ENCODE data around the gene GGCX. TPM values are rescaled to one million over a fixed set of nuclear protein-coding genes. Genes with fewer than 3 reads are reported as not detected.
"Not testable (repeated sequence)": the region's sequence is repeated elsewhere in the genome, so short reads cannot be mapped to it uniquely, and the experiment has no call there.

The GGCX gene
- total and polyA plus RNA-seq, 9 of the 15 experiments (the other 6 are each of a cell fraction or from before 2014, with no cell fraction given) = 14.4 to 47.1 (median 28.1) TPM

GRCh38 chr2:85545780-85546240, 15.5 kb downstream of the GGCX start (continued):
- TF ChIP-seq CHCHD3 (CRISPR knock-in tag; IDR thresholded peaks at IDR 0.05) = no peak; the same call in 1 of the 2 replicates
- peak in 1 of 2 experiments; percentile 10; a peak in 1 of 4 replicates for TF ChIP-seq NONO (IDR thresholded peaks at IDR 0.05; ENCODE audit: low read depth in 2 of 2, low read length in 1 of 2)

DNA sequence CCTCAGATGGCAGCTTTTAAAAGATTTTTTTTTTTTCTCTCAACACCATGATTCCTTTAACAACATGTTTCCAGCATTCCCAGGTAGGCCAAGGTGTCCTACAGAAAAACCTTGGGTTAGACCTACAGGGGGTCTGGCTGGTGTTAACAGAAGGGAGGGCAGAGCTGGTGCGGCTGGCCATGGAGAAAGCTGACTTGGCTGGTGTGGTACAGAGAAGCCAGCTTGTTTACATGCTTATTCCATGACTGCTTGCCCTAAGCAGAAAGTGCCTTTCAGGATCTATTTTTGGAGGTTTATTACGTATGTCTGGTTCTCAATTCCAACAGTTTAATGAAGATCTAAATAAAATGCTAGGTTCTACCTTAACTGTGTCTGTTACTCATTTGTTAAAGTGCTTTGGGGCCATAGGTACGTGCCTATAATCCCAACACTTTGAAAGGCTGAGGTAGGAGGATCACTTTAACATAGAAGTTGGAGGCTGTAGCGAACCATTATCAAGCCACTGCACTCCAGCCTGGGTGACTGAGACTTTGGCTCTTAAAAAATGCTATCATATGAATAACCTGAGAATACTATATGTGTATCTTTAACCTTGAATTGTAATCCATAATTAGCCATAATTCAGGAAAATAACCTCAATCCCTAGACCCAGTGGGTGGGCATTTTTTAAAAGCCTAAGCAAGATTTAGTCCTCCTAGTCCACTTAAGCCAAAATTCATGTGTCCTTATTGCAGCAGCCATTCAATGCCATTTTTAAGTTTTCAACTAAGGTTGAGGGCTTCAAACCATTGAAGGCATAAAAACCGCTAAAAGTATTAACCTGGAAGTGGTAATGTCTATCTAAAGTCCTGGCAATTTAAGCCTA, 16.1 kb downstream of the GGCX start:
- BruUV-seq (replicated peaks); FAIRE-seq; H3K9me1 ChIP-seq (ENCODE audit: control insufficient read depth, insufficient read depth, low read length); in situ Hi-C loops (cut with MboI); CTCF ChIA-PET (ENCODE audit: low intra/inter-chr PET ratio); DNase-seq (ENCODE audit: extremely low read depth in 1 of 4, low spot score in 3 of 4); H3K4me3 ChIP-seq; intact Hi-C loops (cut with micrococcal nuclease); H2AFZ ChIP-seq (ENCODE audit: low read depth, low read length); H3K27ac ChIP-seq (ENCODE audit: extremely low read depth, low read depth, low read length); H3K9me3 ChIP-seq (replicated peaks; ENCODE audit: control insufficient read depth, insufficient read depth, low read depth, low read length); H3K27me3 ChIP-seq (ENCODE audit: control insufficient read depth in 2 of 2, insufficient read depth in 2 of 2, low read length in 2 of 2); H3K4me2 ChIP-seq (ENCODE audit: insufficient read depth, low read length); H3K9ac ChIP-seq (ENCODE audit: insufficient read depth in 1 of 2, low read depth in 2 of 2, low read length in 2 of 2); TF ChIP-seq MYNN (CRISPR knock-in tag; IDR thresholded peaks at IDR 0.05): not testable (repeated sequence)
- WGBS (ENCODE audit: insufficient coverage, low coverage, missing lambda C conversion rate) = 70% methylated on average over 3 of the region's 5 CpGs
- Histone ChIP-seq H3K36me3 (ENCODE audit: control insufficient read depth, insufficient read depth, low read length) (peaks cover 72% of the 10 kb centered on the region), H3K4me1 (replicated peaks in 1 of 2; ENCODE audit: control insufficient read depth in 2 of 2, insufficient read depth in 2 of 2, low read length in 2 of 2) (peaks cover 0 to 22% of the 10 kb centered on the region in 2 experiments; a peak in 3 of 5 replicates), H3K79me2 (ENCODE audit: control insufficient read depth, insufficient read depth, low read length) (peaks cover 33% of the 10 kb centered on the region), H4K20me1 (replicated peaks; ENCODE audit: control insufficient read depth, insufficient read depth, low read length) (peaks cover 35% of the 10 kb centered on the region)
- ATAC-seq = peak; percentile 15
- TF ChIP-seq THRAP3 (IDR thresholded peaks at IDR 0.05; ENCODE audit: borderline replicate concordance) (peak; percentile 23; the same call in 1 of the 2 replicates), MYNN (IDR thresholded peaks at IDR 0.05) (0 out of 2 replicates have a peak, but pooled peaks have one; percentile 27), PML (IDR thresholded peaks at IDR 0.05; ENCODE audit: low read length) (0 out of 2 replicates have a peak, but pooled peaks have one; percentile 9), ZFX (CRISPR knock-in tag; IDR thresholded peaks at IDR 0.05) (peak; percentile 15; the same call in 1 of the 2 replicates), SIN3A (IDR thresholded peaks at IDR 0.05; ENCODE audit: borderline replicate concordance in 2 of 2, control insufficient read depth in 1 of 2, low read depth in 2 of 2, low read length in 2 of 2) (0 out of 4 replicates have a peak, but pooled peaks of 1 of the 2 experiments have one; percentile 71), ZBTB26 (CRISPR knock-in tag; IDR thresholded peaks at IDR 0.05) (0 out of 2 replicates have a peak, but pooled peaks have one; percentile 44), POLR2AphosphoS5 (IDR thresholded peaks at IDR 0.05; ENCODE audit: control insufficient read depth, insufficient read depth, low read depth, low read length) (peak; percentile 7; the same call in 1 of the 2 replicates), ZNF717 (CRISPR knock-in tag; IDR thresholded peaks at IDR 0.05) (peak; percentile 62; the same call in 1 of the 2 replicates), ZFPM2 (CRISPR knock-in tag; IDR thresholded peaks at IDR 0.05) (0 out of 2 replicates have a peak, but pooled peaks have one; percentile 14), ELK3 (CRISPR knock-in tag; IDR thresholded peaks at IDR 0.05) (0 out of 2 replicates have a peak, but pooled peaks have one; percentile 39), ILF3 (IDR thresholded peaks at IDR 0.05; ENCODE audit: borderline replicate concordance) (peak; percentile 50), MEF2A (IDR thresholded peaks at IDR 0.05; ENCODE audit: control insufficient read depth, low read depth, low read length) (0 out of 2 replicates have a peak, but pooled peaks have one; percentile 17), DNMT1 (IDR thresholded peaks at IDR 0.05) (0 out of 2 replicates have a peak, but pooled peaks have one; percentile 12)
- POLR2A ChIA-PET = interaction anchor here (0.6 to 24.3 kb wide), 18 partner anchors 10 to 264 kb away, joined by 3 to 1576 read pairs (median 5); partner anchors contain the start of genes CAPG, GGCX, RNF181 and SH2D6

Measured in K562 (cell line).